ENCODE results near the gene AHRR. TPM values are rescaled to one million over a fixed set of nuclear protein-coding genes. Genes with fewer than 3 reads are reported as not detected.

Gene AHRR
- polyA plus RNA-seq, 2 of the 4 experiments (the other 2 are of a cell fraction): 1.2 to 1.7 TPM

DNA sequence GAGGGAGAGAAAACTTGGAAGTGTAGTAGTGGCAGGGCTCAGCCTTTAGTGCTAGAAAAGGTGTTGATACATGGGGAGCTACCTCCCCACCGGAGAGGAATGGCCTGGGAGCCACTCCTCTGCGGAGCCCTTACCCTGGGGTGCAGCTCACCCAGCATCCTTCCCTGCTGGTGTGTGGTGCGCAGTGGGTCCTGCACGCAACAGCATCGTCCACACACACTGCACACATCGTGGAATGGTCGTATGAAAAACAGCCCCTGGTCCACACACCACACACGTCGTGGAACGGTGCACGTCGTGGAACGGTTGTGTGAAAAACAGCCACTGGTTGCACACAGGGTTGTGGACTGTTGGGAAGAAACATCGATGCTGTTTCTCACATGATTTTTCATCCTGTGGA lies 16.1 kb upstream of the AHRR start:
- TF ChIP-seq, protein P1, sequence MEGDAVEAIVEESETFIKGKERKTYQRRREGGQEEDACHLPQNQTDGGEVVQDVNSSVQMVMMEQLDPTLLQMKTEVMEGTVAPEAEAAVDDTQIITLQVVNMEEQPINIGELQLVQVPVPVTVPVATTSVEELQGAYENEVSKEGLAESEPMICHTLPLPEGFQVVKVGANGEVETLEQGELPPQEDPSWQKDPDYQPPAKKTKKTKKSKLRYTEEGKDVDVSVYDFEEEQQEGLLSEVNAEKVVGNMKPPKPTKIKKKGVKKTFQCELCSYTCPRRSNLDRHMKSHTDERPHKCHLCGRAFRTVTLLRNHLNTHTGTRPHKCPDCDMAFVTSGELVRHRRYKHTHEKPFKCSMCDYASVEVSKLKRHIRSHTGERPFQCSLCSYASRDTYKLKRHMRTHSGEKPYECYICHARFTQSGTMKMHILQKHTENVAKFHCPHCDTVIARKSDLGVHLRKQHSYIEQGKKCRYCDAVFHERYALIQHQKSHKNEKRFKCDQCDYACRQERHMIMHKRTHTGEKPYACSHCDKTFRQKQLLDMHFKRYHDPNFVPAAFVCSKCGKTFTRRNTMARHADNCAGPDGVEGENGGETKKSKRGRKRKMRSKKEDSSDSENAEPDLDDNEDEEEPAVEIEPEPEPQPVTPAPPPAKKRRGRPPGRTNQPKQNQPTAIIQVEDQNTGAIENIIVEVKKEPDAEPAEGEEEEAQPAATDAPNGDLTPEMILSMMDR (IDR thresholded peaks at IDR 0.05): no peak
- TF ChIP-seq JUNB (IDR thresholded peaks at IDR 0.05): no peak
- TF ChIP-seq CHD4 (IDR thresholded peaks at IDR 0.05; ENCODE audit: borderline replicate concordance): no peak
- TF ChIP-seq EHF (CRISPR knock-in tag; IDR thresholded peaks at IDR 0.05): no peak
- no peak for ATAC-seq
- WGBS (ENCODE audit: missing lambda C conversion rate): 92% methylated on average over 14 of the region's 14 CpGs
- Histone ChIP-seq H3K9me3 (no peaks in the 10 kb centered on the region), H3K4me2 (no peak overlapping the region), H3K27ac (no peak overlapping the region), H3K4me1 (no peaks in the 10 kb centered on the region), H3K4me3 (no peak overlapping the region)
- no peak for FAIRE-seq
- DNase-seq (ENCODE audit: low read depth in 1 of 2, low spot score in 1 of 2): no peak
- ChIA-PET CTCF (interaction anchor here (0.6 to 4.2 kb wide), 2 partner anchors 11 to 129 kb away, joined by 3 to 21 read pairs; no protein-coding TSS in a partner anchor), POLR2A (no interaction called here)

DNA sequence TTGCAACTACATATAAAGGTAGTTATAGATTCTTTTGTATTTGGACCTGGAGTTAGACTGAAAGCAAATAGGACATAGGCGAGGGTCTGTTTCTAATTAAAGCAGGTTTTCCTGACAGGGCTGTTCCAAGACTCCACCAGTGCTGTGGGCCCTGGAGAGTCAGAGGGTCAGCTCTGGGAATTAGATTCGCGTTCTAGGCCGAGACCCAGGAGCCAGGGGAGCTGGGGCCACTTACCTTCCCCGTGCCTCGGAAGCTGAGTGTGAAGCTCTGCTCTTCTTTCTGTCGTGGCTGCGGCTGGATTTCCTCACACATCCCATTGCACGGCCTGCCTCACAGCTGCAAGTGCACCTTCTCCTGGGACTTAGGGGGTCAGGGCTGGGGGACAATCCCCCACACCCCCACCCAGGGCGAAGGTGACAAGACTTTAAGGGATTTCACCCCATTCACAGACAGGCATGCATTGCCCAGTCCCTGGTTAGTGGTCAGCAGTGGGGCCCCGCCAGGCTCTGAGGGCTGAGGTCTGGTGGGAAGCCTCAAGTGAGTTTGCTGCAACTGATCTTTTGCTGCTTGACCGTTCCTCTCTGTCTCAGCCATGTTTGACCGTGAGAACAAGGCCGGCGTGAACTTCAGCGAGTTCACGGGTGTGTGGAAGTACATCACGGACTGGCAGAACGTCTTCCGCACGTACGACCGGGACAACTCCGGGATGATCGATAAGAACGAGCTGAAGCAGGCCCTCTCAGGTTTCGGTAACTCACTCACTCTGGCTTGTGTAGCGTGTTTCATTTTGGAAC lies 15.3 kb upstream of the AHRR start:
- FAIRE-seq (no peak), DNase-seq (ENCODE audit: low read depth in 1 of 2, low spot score in 1 of 2) (no peak), ATAC-seq (no peak)
- no peaks in the 10 kb centered on the region for H3K4me1 ChIP-seq
- TF ChIP-seq JUNB (IDR thresholded peaks at IDR 0.05) (no peak), ZSCAN20 (CRISPR knock-in tag; IDR thresholded peaks at IDR 0.05) (no peak), ZFP36 (IDR thresholded peaks at IDR 0.05; ENCODE audit: borderline replicate concordance, partially characterized antibody) (no peak), MAFK (IDR thresholded peaks at IDR 0.05; ENCODE audit: partially characterized antibody) (no peak), MAZ (IDR thresholded peaks at IDR 0.05; ENCODE audit: borderline replicate concordance, low read depth, low read length) (no peak), FOXS1 (CRISPR knock-in tag; IDR thresholded peaks at IDR 0.05) (no peak), ZNF302 (CRISPR knock-in tag; IDR thresholded peaks at IDR 0.05) (no peak), PHF8 (IDR thresholded peaks at IDR 0.05; ENCODE audit: borderline replicate concordance, low read depth) (no peak), KDM1A (IDR thresholded peaks at IDR 0.05; ENCODE audit: low read depth) (no peak), RAD21 (conservative IDR thresholded peaks at IDR 0.05 in 1 of 2, IDR thresholded peaks at IDR 0.05 in 1 of 2) (no peak), ESRRA (IDR thresholded peaks at IDR 0.05; ENCODE audit: borderline replicate concordance, low read length) (no peak), RCOR1 (IDR thresholded peaks at IDR 0.05; ENCODE audit: low read depth, low read length) (no peak), CEBPB (IDR thresholded peaks at IDR 0.05) (no peak), FOSL2 (IDR thresholded peaks at IDR 0.05) (no peak), FOSL2 (CRISPR knock-in tag; IDR thresholded peaks at IDR 0.05) (no peak), HOXB5 (CRISPR knock-in tag; IDR thresholded peaks at IDR 0.05) (no peak)
- TF ChIP-seq, protein P1 (IDR thresholded peaks at IDR 0.05): no peak
- TF ChIP-seq, protein P2, sequence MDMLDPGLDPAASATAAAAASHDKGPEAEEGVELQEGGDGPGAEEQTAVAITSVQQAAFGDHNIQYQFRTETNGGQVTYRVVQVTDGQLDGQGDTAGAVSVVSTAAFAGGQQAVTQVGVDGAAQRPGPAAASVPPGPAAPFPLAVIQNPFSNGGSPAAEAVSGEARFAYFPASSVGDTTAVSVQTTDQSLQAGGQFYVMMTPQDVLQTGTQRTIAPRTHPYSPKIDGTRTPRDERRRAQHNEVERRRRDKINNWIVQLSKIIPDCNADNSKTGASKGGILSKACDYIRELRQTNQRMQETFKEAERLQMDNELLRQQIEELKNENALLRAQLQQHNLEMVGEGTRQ (IDR thresholded peaks at IDR 0.05): no peak
- TF ChIP-seq, protein P3, sequence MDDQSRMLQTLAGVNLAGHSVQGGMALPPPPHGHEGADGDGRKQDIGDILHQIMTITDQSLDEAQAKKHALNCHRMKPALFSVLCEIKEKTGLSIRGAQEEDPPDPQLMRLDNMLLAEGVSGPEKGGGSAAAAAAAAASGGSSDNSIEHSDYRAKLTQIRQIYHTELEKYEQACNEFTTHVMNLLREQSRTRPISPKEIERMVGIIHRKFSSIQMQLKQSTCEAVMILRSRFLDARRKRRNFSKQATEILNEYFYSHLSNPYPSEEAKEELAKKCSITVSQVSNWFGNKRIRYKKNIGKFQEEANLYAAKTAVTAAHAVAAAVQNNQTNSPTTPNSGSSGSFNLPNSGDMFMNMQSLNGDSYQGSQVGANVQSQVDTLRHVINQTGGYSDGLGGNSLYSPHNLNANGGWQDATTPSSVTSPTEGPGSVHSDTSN (IDR thresholded peaks at IDR 0.05): no peak
- TF ChIP-seq, protein P4, sequence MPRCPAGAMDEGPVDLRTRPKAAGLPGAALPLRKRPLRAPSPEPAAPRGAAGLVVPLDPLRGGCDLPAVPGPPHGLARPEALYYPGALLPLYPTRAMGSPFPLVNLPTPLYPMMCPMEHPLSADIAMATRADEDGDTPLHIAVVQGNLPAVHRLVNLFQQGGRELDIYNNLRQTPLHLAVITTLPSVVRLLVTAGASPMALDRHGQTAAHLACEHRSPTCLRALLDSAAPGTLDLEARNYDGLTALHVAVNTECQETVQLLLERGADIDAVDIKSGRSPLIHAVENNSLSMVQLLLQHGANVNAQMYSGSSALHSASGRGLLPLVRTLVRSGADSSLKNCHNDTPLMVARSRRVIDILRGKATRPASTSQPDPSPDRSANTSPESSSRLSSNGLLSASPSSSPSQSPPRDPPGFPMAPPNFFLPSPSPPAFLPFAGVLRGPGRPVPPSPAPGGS (IDR thresholded peaks at IDR 0.05): no peak
- H3K27ac ChIP-seq: no peak overlapping the region
- ChIA-PET POLR2A (no interaction called here), CTCF (interaction anchor here (0.6 to 4.2 kb wide), 2 partner anchors 10 to 129 kb away, joined by 3 to 21 read pairs; no protein-coding TSS in a partner anchor)
- H3K4me3 ChIP-seq: no peak overlapping the region
- no peaks in the 10 kb centered on the region for H3K9me3 ChIP-seq
- H3K4me2 ChIP-seq: no peak overlapping the region
- WGBS (ENCODE audit: missing lambda C conversion rate): 93% methylated on average over 28 of the region's 28 CpGs
